Parathyroid adenoma (tissue), 2 donors: ENCODE measurements around the gene INAFM2.
A peak's percentile ranks its signal among the peaks of the same experiment; 100 is the strongest.

Source experiments
- H2AFZ ChIP-seq: fragments of 300-600 bp; sonication (generic); one replicate; pipeline ENCODE4 v1.7.0; 2017; ENCODE audit warnings: antibody characterized with exemption, mild to moderate bottlenecking
- H3K27ac ChIP-seq: fragments of 300-600 bp; sonication (generic); one replicate; pipeline ENCODE4 v1.7.0; 2017
- H3K27me3 ChIP-seq: fragments of 300-600 bp; sonication (generic); one replicate; pipeline ENCODE4 v1.7.0; 2017; ENCODE audit warnings: low read length; ENCODE audit not compliant: control insufficient read depth, insufficient read depth
- H3K36me3 ChIP-seq: fragments of 300-600 bp; sonication (generic); one replicate; pipeline ENCODE4 v1.7.0; 2017; ENCODE audit warnings: low read length; ENCODE audit not compliant: control insufficient read depth, insufficient read depth
- H3K4me1 ChIP-seq: fragments of 300-600 bp; sonication (generic); one replicate; pipeline ENCODE4 v1.7.0; 2017; ENCODE audit warnings: control low read depth
- H3K4me2 ChIP-seq: fragments of 300-600 bp; sonication (generic); one replicate; pipeline ENCODE4 v1.7.0; 2017; ENCODE audit warnings: low read length
- H3K4me3 ChIP-seq: fragments of 300-600 bp; sonication (generic); one replicate; pipeline ENCODE4 v1.7.0; 2017; ENCODE audit warnings: low read depth, low read length
- H3K79me2 ChIP-seq: fragments of 300-600 bp; sonication (generic); one replicate; pipeline ENCODE4 v1.7.0; 2017; ENCODE audit warnings: control low read depth
- H3K9ac ChIP-seq: fragments of 300-600 bp; sonication (generic); one replicate; pipeline ENCODE4 v1.7.0; 2017; ENCODE audit warnings: mild to moderate bottlenecking
- H3K9me3 ChIP-seq: fragments of 300-600 bp; sonication (generic); one replicate; pipeline ENCODE4 v1.7.0; 2017; ENCODE audit warnings: low read length; ENCODE audit not compliant: control insufficient read depth
- TF ChIP-seq, protein P1 (sequence below): fragments of 300-600 bp; sonication (generic); IDR thresholded peaks from one replicate; pipeline ENCODE4 v1.7.0; 2017; ENCODE audit warnings: antibody characterized with exemption, mild to moderate bottlenecking
- donor health status: primary hyperparathyroidism.

Gene INAFM2

DNA sequence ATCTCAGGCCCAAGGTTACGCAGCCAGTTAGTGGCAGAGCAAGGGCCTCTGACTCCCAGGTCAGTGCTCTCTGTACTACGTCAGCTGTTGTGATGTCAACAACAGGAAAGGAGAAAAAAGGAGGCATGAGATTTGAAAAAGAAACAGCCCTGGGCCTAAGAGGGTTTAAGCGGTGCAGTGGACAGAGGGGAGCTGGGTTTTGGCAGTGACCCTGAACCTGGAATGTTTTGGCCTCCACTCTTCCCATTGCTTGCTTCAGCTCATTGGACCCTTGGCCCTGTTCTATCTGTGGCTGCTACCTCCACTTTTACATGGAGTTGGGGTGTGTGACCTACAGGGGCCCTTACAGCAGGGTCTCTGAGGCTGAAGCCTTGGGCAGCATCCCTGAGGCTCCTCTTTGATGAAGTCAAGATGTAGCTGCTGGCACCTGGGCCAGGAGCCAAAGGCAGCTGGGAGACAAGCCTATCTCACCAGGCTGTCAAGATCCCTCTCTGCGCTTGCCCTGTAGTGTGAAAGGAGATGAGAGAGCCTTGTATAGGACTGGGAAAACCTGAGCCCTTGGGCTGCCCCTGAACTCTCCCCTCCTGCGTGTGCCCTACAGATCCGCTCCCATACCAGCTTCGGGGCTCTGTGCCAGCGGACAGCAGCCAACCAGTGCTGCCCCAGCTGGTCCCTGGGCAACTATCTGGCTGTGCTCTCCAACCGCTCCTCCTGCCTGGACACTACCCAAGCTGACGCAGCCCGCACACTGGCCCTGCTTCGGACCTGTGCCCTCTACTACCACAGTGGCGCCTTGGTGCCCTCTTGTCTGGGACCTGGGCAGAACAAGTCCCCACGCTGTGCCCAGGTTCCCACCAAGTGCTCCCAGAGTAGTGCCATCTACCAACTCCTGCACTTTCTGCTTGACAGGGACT, 43.2 kb downstream of the INAFM2 start:
- H2AFZ ChIP-seq: peak overlapping the region; percentile 50
- no peaks in the 10 kb centered on the region for H3K36me3 ChIP-seq
- H3K79me2 ChIP-seq: no peaks in the 10 kb centered on the region
- H3K4me3 ChIP-seq: no peak overlapping the region
- H3K4me2 ChIP-seq: no peak overlapping the region
- no peaks in the 10 kb centered on the region for H3K4me1 ChIP-seq
- no peaks in the 10 kb centered on the region for H3K27me3 ChIP-seq
- TF ChIP-seq, protein P1, sequence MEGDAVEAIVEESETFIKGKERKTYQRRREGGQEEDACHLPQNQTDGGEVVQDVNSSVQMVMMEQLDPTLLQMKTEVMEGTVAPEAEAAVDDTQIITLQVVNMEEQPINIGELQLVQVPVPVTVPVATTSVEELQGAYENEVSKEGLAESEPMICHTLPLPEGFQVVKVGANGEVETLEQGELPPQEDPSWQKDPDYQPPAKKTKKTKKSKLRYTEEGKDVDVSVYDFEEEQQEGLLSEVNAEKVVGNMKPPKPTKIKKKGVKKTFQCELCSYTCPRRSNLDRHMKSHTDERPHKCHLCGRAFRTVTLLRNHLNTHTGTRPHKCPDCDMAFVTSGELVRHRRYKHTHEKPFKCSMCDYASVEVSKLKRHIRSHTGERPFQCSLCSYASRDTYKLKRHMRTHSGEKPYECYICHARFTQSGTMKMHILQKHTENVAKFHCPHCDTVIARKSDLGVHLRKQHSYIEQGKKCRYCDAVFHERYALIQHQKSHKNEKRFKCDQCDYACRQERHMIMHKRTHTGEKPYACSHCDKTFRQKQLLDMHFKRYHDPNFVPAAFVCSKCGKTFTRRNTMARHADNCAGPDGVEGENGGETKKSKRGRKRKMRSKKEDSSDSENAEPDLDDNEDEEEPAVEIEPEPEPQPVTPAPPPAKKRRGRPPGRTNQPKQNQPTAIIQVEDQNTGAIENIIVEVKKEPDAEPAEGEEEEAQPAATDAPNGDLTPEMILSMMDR: no peak
- H3K27ac ChIP-seq: peak overlapping the region; percentile 82
- no peaks in the 10 kb centered on the region for H3K9me3 ChIP-seq
- H3K9ac ChIP-seq: no peak overlapping the region

GRCh38 chr15:40367371-40367685, 43.8 kb downstream of the INAFM2 start:
- H3K4me3 ChIP-seq: no peak overlapping the region
- no peaks in the 10 kb centered on the region for H3K79me2 ChIP-seq
- TF ChIP-seq, protein P1: no peak
- peak overlapping the region; percentile 74 for H2AFZ ChIP-seq
- H3K4me2 ChIP-seq: no peak overlapping the region
- H3K27ac ChIP-seq: peak overlapping the region; percentile 82
- no peak overlapping the region for H3K9ac ChIP-seq
- H3K27me3 ChIP-seq: no peaks in the 10 kb centered on the region
- no peaks in the 10 kb centered on the region for H3K4me1 ChIP-seq
- H3K36me3 ChIP-seq: no peaks in the 10 kb centered on the region
- H3K9me3 ChIP-seq: no peaks in the 10 kb centered on the region

- H3K27ac ChIP-seq: peak overlapping the region; percentile 82
- no peaks in the 10 kb centered on the region for H3K9me3 ChIP-seq
- H3K4me1 ChIP-seq: no peaks in the 10 kb centered on the region
- H3K4me2 ChIP-seq: no peak overlapping the region
- no peaks in the 10 kb centered on the region for H3K36me3 ChIP-seq
- no peaks in the 10 kb centered on the region for H3K27me3 ChIP-seq
- H3K79me2 ChIP-seq: no peaks in the 10 kb centered on the region
- TF ChIP-seq, protein P1: peak; percentile 68
- peak overlapping the region; percentile 83 for H2AFZ ChIP-seq
- no peak overlapping the region for H3K4me3 ChIP-seq
- no peak overlapping the region for H3K9ac ChIP-seq
Measured at GRCh38 chr15:40367686-40368611, 44.5 kb downstream of the INAFM2 start.

DNA sequence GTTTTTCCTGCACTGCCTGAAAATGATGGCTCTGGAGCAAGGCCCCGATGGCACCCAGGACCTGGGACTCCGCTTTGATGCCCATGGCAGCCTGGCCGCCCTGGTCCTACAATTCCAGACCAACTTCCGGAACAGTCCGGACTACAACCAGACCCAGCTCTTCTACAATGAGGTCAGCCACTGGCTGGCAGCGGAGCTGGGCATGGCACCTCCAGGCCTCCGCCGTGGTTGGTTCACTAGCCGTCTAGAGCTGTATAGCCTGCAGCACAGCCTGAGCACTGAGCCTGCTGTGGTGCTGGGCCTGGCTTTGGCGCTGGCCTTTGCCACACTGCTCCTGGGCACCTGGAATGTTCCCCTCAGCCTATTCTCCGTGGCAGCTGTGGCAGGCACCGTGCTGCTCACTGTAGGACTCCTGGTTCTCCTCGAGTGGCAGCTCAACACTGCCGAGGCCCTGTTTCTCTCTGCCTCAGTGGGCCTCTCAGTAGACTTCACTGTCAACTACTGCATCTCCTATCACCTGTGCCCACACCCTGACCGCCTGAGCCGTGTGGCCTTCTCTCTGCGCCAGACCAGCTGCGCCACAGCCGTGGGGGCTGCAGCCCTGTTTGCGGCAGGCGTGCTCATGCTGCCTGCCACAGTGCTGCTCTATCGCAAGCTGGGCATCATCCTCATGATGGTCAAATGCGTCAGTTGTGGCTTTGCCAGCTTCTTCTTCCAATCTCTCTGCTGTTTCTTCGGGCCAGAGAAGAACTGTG, 45.4 kb downstream of the INAFM2 start:
- Histone ChIP-seq H3K27me3 (no peaks in the 10 kb centered on the region), H3K4me3 (no peak overlapping the region), H3K4me2 (no peak overlapping the region), H3K9ac (no peak overlapping the region), H3K79me2 (no peaks in the 10 kb centered on the region), H3K36me3 (no peaks in the 10 kb centered on the region), H3K27ac (no peak overlapping the region), H3K9me3 (no peaks in the 10 kb centered on the region), H3K4me1 (no peaks in the 10 kb centered on the region), H2AFZ (no peak overlapping the region)
- TF ChIP-seq, protein P1: no peak
